NT2/D1 (cell line): ENCODE data around the gene C1orf53.
A peak's percentile ranks its signal among the peaks of the same experiment; 100 is the strongest.

Experiments
- SUZ12 ChIP-seq: IDR thresholded peaks from 2 replicates; pipeline ENCODE4 v1.6.1; 2011; ENCODE audit not compliant: insufficient read length, insufficient read depth; ENCODE audit errors: extremely low read depth
- YY1 ChIP-seq: IDR thresholded peaks from 2 replicates; pipeline ENCODE4 v1.6.1; 2011; ENCODE audit not compliant: insufficient read length, insufficient read depth
- ZNF274 ChIP-seq: IDR thresholded peaks from 2 replicates; pipeline ENCODE4 v1.6.1; 2011; ENCODE audit warnings: mild to moderate bottlenecking, low read depth, low read length

- TF ChIP-seq ZNF274 (no peak), YY1 (no peak), SUZ12 (peak; percentile 80)
Measured at GRCh38 chr1:197911857-197912696, 9.6 kb downstream of the C1orf53 start.
